Neural progenitor cell (in vitro differentiated cells): Measurements from ENCODE around the gene PDZRN4.

Source experiments
- EZH2 ChIP-seq: fragments of 200-600 bp; sonication (generic); IDR thresholded peaks from 2 replicates; pipeline ENCODE4 v1.6.1; 2017; ENCODE audit warnings: antibody characterized with exemption, mild to moderate bottlenecking, moderate library complexity
- EZH2phosphoT487 ChIP-seq: fragments of 200-600 bp; sonication (generic); IDR thresholded peaks from 2 replicates; pipeline ENCODE4 v1.6.1; 2017; ENCODE audit warnings: antibody characterized with exemption
- TF ChIP-seq, protein P1 (sequence below): fragments of 200-600 bp; sonication (generic); IDR thresholded peaks from 2 replicates; pipeline ENCODE4 v1.5.1; 2017; ENCODE audit warnings: antibody characterized with exemption, mild to moderate bottlenecking

DNA sequence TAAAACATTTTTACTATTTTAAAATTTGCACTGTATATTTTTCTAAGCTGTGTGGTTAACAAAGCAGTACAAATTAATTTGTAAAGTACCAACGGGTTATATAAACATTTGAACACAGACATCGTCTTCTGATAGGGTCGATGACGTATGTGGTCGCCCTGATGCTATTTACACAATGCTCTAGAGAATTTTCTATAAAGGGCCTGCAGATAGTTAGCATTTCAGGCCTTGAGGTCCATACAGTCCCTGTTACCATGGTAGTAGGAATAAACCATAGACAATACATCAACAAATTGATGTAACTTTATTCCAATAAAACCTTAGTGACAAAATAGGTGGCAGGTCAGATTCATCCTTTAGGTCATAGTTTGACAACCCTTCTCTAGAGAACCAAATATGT is 25.7 kb upstream of the PDZRN4 start:
- TF ChIP-seq, protein P1, sequence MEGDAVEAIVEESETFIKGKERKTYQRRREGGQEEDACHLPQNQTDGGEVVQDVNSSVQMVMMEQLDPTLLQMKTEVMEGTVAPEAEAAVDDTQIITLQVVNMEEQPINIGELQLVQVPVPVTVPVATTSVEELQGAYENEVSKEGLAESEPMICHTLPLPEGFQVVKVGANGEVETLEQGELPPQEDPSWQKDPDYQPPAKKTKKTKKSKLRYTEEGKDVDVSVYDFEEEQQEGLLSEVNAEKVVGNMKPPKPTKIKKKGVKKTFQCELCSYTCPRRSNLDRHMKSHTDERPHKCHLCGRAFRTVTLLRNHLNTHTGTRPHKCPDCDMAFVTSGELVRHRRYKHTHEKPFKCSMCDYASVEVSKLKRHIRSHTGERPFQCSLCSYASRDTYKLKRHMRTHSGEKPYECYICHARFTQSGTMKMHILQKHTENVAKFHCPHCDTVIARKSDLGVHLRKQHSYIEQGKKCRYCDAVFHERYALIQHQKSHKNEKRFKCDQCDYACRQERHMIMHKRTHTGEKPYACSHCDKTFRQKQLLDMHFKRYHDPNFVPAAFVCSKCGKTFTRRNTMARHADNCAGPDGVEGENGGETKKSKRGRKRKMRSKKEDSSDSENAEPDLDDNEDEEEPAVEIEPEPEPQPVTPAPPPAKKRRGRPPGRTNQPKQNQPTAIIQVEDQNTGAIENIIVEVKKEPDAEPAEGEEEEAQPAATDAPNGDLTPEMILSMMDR = no peak
- TF ChIP-seq EZH2 (no peak), EZH2phosphoT487 (no peak)
